Stimulated activated CD8-positive, alpha-beta memory T cell treated with anti-CD3 and anti-CD28 coated beads, Interleukin-12 subunit alpha, Interleukin-12 subunit beta, amount 100 ng/mL, for 1 hour (primary cell): ENCODE measurements around the gene SLC2A4.
A peak's percentile ranks its signal among the peaks of the same experiment; 100 is the strongest.
"Not testable (repeated sequence)": the region's sequence is repeated elsewhere in the genome, so short reads cannot be mapped to it uniquely, and the experiment has no call there.

Experiments used
- DNase-seq: peaks from one replicate; pipeline ENCODE4 v3.0.0-alpha.2; 2020; ENCODE audit warnings: low read depth

SLC2A4 gene

DNA sequence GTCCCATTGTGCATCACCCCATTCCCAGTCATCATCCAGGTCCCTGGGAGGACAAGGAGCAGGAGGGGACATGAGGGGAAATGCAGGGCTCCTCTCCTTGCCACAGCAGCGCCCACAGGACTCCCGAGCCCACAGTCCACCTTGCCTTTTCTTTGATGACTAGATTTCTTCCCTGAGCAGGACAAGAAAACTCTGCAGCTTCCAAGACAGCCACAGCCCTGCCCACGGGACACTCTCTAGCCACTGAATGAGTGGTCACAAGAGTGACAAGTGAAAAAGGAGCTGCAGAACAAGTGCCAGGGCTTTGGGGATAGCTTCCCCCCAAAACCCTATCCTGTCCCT is 42.9 kb downstream of the SLC2A4 start:
- no peak for DNase-seq

DNA sequence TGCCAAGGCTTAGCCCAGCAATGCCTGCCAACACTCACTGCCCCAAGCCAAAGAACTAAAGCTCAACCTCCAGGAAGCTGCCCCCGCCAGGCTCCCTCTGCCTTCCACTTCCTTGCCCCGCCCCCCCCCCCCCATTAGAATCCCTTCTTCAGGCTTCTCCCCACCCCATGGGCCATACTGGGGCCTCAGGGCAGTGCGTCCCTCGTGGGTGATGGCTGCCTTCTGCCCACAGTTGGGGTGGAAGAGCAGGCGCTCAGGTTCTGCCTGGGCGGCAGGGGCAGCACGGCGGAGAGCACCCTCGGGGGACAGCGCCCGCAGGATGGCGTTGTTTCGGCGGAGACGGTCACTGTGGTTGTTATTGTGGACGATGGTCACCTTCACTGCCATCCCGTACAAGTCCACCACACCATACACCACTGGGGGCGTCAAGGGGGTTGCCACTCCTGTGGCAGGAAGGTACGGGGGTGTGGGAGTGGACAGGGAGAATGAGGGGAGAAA is 43.6 kb downstream of the SLC2A4 start:
- no peak for DNase-seq

DNA sequence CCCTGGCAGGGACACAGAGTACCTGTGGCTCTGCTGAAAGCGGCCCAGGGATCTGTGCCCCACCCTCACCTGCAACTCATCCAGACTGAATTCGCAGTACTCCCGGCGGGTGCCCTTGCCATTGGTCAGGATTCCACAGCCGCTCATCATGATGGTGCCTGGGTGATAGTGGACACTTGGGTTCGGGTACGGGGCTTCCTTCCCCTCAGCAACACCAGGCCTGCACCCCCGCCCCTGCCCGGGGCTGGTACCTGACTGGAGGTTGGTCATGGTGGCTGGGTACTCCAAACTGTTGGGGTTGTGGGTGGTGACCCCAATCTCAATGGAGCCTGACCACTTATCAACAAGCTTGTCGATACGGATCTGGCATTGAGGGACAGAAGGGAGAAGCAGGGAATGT is 44.7 kb downstream of the SLC2A4 start:
- DNase-seq: no peak

DNA sequence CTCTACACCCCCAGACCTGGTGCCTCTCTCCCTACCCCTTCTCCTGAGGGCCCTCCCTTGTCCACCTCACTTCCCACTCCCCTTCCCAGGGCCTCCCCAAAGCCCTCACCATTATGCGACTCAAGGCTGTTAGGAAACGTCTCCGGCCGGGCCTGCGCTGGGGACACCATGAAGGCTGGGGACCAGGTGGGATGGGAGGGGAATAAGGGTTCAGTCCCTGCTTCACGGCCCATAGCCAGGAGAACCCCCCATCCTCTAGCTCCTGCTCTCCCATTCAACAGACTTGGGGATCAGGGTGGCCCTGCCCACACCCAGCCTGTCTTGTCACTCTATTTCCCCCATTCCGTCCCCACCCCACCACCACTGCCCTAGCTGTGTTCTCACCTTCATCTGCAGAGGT is 45.5 kb downstream of the SLC2A4 start:
- no peak for DNase-seq

DNA sequence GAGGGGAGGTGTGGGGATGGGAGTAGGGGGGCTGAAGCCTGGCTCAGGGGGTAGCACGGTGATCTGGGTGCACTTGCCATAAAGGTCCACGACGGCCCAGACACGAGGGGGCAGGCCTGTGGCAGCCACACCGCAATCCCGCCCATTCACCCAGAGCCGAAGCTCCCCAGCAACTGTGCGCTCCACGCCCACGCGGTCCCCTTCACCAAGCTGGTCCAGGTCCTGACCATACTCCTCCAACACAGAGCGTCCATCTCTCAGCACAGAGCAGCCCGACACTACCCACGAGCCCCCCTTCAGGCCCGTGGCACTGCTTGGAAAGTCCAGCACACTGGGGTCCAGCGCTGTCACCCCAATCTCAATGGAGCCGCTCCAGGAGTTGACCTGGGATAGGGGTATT is 46.0 kb downstream of the SLC2A4 start:
- DNase-seq: no peak

DNA sequence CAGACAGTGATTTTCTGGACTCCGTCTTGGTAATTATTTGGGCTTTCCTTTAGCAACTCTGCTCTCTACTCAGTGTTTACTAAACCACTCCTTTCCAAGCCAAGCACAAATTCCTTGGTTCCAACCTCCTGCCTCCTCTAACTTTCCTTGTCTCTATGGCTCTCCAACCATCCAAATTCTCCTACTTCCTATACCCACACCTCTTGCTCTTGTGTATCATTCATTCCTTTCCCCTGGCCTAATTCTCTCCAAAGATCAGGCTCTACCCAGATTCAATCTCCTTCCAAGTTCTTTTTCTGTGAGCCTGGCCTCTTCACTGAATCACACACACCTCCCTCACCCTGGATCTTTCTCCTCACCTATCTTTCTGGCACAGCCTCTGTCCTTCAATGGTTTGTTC is 46.5 kb downstream of the SLC2A4 start:
- no peak for DNase-seq

DNA sequence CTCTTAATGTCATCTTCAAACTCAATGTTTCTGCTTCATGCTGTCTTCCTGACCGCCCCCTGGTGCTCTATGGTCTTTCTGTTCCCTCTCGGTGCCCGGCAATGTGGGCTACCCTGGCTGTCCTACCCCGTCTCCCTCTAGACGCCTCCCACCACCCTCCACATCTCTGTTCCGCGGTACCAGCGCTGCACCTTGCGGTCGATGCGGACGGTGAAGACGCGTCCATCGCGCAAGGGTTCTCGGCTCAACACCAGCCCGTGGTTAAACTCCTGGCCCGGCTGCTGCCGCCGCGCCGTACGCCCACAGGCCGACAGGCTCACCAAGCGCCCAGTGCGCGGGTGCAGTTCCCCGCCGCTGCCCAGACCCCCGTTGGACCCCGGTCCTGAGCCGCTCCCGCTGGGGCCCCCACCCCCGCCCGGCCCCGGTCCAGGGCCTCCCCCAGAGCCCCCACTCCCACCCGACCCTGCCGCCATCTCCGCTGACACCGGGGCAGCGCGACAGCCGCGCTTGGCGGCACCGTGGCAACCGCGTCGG is 47.4 kb downstream of the SLC2A4 start, which contains the start of gene NEURL4:
TSS of gene NEURL4 (minus strand) at position 496 of the 534 bp plus-strand sequence. CDS start at position 473, 23 bp downstream.
- DNase-seq: no peak

DNA sequence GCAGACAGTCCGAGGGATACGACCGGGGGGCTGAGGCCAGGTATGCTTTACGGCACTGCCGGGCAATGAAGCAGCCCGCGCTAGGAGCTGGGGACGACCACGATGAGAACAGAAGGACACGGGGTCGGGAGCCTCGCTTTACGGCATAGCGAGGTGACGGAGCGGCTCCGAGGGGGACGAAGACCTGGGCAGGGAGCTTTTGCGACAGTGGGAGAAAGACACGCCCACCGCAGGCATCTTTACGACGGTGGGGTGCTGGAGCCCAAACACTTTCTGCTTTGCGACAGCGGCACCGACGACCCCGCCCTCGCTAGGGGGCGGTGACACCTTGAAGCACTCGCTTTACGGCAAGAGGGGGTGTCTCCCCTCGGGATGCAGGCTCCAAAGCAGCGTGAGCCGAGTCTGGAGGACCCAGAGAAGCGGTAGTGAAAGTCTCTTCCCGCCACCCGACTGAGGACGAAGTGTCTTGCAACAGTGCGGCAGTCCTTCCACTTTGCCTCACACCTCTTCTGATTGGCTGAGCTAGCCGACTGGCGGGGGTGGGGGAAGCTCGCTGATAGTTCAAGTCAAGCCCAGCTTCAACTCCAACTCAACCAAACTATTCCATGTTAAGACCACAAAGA is 48.0 kb downstream of the SLC2A4 start:
- peak; percentile 93 for DNase-seq

DNA sequence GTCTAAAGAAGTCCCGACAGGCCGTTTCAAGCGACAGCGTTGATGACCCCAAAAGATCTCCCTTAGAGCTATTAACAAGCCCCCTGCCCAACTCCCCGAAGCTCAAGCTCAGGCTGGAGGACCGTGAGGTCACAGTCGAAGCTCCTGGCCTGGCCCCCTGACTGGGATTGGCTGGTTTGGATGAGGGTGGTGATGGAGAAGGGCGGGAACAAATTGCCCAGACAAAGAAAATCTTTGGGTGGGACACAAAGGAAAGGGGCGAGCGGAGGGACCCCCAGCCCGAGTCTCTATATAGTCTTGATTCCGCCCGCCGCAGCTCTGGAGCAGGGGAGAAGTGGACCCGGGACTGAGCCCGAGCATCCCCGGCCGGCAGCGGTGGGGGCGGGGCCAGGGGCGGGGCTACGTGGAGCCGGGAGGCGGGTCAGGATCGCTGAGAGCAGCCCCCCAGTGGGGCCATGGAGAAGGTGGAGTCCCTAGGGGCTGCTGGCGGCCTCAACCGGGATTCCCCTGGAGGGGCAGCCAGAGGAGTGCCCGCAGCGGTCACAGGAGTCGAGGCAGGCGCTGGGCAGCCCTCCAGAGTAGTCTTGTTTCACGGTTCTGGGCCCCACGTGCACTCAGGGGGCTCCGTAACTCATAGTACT is 48.6 kb downstream of the SLC2A4 start:
- DNase-seq: no peak

DNA sequence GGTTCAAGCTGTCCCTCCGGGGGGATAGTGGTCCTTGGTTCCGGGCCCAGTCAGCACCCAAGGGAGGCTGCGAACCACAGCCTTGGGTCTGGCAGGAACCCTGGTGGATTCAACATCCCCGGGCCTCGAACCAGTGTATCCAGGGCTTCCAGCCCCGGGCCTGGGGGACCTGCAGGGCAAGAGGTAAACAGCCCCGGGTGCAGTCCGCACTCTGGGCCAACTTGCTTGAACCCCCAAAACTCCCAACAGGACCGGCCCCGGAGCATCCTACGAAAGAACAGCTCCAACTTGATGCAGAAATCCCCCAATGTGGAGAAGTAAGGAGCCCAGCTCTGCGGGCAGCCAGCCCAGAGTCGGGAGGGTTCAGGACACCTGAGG is 49.1 kb downstream of the SLC2A4 start:
- no peak for DNase-seq

DNA sequence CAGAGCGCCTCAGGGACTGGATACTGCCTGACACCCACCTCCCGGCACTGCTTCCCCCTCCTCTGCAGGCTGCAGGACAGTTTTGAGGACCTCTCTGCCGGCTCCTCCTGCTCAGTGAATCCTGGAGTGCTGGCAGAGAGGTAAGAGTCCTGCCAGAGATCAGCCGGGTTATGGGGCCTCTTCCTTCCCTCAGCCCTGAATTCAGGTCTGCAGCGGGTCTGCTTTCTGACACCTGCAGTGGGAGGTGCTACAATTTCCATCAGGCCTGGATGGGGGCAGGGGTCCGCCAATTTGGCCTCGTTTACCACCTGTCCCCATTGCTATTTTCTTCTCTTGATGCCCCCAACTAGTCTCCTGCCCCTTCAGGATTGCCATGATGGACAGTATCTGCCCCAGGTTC is 50.6 kb downstream of the SLC2A4 start:
- no peak for DNase-seq

DNA sequence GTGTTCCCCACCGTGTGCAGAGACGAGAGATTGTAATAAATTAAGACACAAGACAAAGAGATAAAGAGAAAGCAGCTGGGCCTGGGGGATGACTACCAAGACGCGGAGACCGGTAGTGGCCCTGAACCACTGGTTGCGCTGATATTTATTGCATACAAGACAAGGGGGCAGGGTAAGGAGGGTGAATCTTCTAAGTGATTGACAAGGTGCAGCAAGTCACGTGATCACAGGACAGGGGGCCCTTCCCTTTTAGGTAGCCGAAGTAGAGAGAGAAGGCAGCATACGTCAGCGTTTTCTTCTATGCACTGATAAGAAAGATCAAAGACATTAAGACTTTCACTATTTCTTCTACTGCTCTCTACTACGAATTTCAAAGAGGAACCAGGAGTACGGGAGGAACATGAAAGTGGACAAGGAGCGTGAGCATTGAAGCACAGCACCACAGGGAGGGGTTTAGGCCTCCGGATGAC is 51.1 kb downstream of the SLC2A4 start:
- DNase-seq: not testable (repeated sequence)

DNA sequence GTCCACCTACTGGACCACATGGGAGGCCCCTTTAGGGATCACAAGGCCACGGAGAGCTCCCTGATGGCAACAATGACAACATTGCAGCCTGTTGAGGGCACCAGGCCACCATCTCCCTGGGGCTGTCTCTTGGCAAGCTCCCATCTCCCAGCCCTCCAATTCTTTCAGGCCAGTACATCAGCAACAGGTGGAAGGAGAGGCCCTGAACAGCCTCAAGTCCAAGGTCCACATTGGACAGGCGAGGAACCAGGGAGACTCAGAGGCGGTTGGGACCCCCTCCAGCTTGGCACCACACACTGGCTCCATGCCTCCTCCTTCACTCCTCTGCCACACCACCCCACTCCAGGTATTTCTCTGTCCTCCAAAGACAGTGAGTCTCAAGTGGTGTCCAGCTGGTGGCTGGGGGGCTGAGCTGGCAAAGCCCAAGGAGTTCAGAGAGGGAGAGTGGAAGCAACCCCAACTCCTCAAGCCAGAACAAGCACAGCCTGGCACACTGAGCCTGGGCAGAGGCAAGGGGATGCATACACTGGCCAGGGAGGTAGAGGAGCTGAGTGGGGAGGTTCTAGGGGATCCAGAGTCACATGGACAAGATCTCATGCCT is 53.5 kb downstream of the SLC2A4 start:
- DNase-seq: no peak

DNA sequence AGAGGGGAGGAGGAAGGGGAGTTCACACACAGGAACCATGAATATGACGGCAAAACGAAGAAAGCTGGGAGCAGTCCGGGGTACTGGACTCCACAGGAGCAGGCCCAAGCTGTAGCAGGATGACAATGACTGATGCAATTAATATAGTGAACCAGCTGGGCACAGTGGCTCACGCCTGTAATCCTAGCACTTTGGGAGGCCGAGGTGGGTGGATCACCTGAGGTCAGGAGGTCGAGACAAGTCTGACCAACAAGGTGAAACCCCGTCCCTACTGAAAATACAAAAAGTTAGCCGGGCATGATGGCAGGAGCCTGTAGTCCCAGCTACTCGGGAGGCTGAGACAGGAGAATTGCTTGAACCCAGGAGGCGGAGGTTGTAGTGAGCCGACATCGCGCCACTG is 54.2 kb downstream of the SLC2A4 start:
- DNase-seq: not testable (repeated sequence)

DNA sequence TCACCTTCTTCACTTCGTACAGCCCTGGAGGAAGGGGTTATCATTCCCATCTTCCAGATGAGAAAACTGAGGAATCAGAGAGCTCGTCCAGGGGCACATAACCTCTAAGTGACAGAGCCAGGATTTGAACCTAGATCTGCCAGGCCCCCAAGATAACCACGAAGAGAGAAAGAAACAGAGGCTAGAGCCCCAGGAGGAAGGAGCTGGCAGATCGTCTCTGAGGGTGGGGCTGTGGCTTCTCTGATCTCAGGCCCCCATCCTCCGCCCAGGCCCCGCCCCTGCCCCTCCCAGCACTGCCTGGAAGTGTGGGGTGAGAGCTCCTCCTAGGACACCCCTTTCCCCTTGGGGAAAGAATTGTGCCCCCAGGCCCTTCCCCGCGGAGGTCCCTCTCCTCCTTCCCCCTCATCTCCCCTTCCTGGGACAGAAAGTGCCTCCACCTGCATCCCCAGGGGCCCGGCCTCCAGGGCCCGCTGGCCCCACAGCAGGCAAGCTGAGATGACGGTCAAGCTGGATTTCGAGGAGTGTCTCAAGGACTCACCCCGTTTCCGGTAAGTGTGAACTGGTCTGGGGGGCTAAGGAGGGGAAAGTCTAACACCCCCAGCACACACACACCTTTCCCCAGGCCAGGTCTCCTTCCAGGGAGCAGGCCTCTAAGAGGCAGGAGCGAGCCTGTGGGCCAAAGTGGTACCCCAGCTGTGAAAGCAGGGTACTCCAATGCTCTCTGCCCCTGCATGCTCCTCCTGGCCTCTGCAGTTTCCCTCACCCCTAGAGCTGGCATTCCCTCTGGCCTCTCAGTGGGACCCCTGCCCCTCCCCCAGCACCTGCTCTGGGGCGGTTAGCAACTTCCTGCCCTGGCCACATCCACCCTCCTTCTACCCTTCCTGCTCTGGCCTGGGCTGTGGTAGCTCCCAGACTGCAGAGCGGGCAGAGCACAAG is 55.0 kb downstream of the SLC2A4 start, which contains the start of gene ACAP1:
TSS of gene ACAP1 (plus strand) at position 290 of the 936 bp plus-strand sequence. CDS start at position 496, 206 bp downstream.
- peak; percentile 80 for DNase-seq

DNA sequence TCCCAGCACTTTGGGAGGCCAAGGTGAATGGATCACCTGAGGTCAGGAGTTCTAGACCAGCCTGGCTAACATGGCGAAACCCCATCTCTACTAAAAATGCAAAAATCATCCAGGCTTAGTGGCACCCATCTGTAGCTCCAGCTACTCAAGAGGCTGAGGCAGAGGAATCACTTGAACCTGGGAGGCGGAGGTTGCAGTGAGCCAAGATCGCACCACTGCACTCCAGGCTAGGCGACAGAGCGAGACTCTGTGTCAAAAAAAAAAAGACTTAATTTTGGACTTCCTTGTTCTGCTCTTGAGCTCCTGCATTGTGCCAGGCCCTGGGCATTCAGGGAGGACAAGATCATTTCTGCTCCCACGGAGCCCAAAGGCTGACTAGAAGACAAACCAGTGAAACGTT is 56.1 kb downstream of the SLC2A4 start:
- not testable (repeated sequence) for DNase-seq
